Heart right ventricle (tissue), 16 donors: Measurements from ENCODE around the gene TSPAN7. TPM values are rescaled to one million over a fixed set of nuclear protein-coding genes. Genes with fewer than 3 reads are reported as not detected.

Experiments
- ATAC-seq, 8 donors: fragments of 200-7000 bp; cut with Tn5 transposase; one replicate each; pipeline ENCODE4 v1.9.1; 2020; ENCODE audit warnings: mild to moderate bottlenecking in 8 of 8, moderate library complexity in 8 of 8, moderate number of reproducible peaks in 1 of 8
- DNase-seq, 2 donors: peaks; one replicate each; pipeline ENCODE4 v3.0.0-alpha.2; 2020
- H3K27ac ChIP-seq, 10 donors: fragments of 200-600 bp; sonication (generic) in 2 of 10; one replicate each; pipeline versions ENCODE4 v1.5.0 to v1.8.0; 2020 to 2022; ENCODE audit warnings: mild to moderate bottlenecking in 3 of 10
- H3K27me3 ChIP-seq, 7 donors: fragments of 200-600 bp; one replicate each; pipeline ENCODE4 v1.8.0; 2021 to 2022; ENCODE audit warnings: mild to moderate bottlenecking in 2 of 7
- H3K36me3 ChIP-seq, 9 donors: fragments of 200-600 bp; sonication (generic) in 1 of 9; one replicate each; pipeline versions ENCODE4 v1.5.0 to v1.8.0; 2020 to 2022; ENCODE audit warnings: mild to moderate bottlenecking in 2 of 9
- H3K4me1 ChIP-seq, 9 donors: fragments of 200-600 bp; sonication (generic) in 1 of 9; one replicate each; pipeline versions ENCODE4 v1.5.0 to v1.8.0; 2020 to 2022; ENCODE audit warnings: mild to moderate bottlenecking in 4 of 9
- H3K4me3 ChIP-seq, 10 donors: fragments of 200-600 bp; sonication (generic) in 2 of 10; one replicate each; pipeline versions ENCODE4 v1.5.0 to v1.8.0; 2020 to 2022; ENCODE audit warnings: mild to moderate bottlenecking in 7 of 10, moderate library complexity in 2 of 10
- H3K9me3 ChIP-seq, 11 donors: fragments of 200-600 bp in 10 of 11; sonication (generic) in 2 of 11; one replicate each; pipeline versions ENCODE4 v1.5.0 to v1.8.0; 2013 to 2022; ENCODE audit warnings: mild to moderate bottlenecking in 2 of 11, control low read depth in 1 of 11, moderate library complexity in 1 of 11
- CTCF ChIP-seq, 9 donors: fragments of 200-600 bp; sonication (generic) in 2 of 9; IDR thresholded peaks; one replicate each; pipeline versions ENCODE4 v1.5.0 to v1.8.0; 2021 to 2022; ENCODE audit warnings: antibody characterized with exemption in 9 of 9, mild to moderate bottlenecking in 5 of 9, moderate library complexity in 1 of 9
- WGBS, 2 donors: extraction: QIAGEN DNeasy Blood & Tissue Kit; methylation state at CpG; one replicate each; pipeline ENCODE4 v1.1.7; 2013; ENCODE audit warnings: inconsistent platforms in 1 of 2; 5-methylcytosine and 5-hydroxymethylcytosine counted together
- intact Hi-C, 10 donors: fragments of 100-400 bp; cut with DNase I; formaldehyde crosslinking; loops; one replicate each; pipeline versions ENCODE4 v1.11.1 to v1.14.2; 2022
- polyA plus RNA-seq, 2 donors: library from polyadenylated mRNA; stranded (reverse); fragments of 200-250 nt; gene quantifications; one replicate each; pipeline ENCODE4 v1.2.3, GENCODE V29; 2013
- total RNA-seq, 10 donors: library from RNA; stranded (reverse); fragmentation: NEBNext Ultra II Directional in 3 of 10; extraction: Animal tissue kit (Norgen Biotek cat#: 25700) in 3 of 10; gene quantifications; one replicate each; pipeline versions ENCODE4 v1.2.1 to v1.2.4, GENCODE V29; 2021 to 2023
- donor health status: Arrhythmogenic right ventricular cardiomyopathy.
- donor health status: ischemic (EF 13 %, LVEDD 7.1; RV severe dilation, severe dysfunction).
- donor health status: healthy with polysubstance abuse.
- donor health status: DM: no; HTN: yes; CAD: no.
- donor health status: DM: no; HTN: no; CAD: no.
- donor health status: ischemic (EF 25% LVEDD 6.9; RV normal size, moderate dysfunction).
- donor health status: ischemic (EF 25% LVEDD 5.7; RV mildly dilated, moderate dysfunction).
- donor health status: healthy.
- donor health status: DM: yes; HTN: yes; CAD: no.
- donor health status: Ischemic cardiomyopathy.
- donor health status: ischemic (EF 35%, LVEDD 5.7; RV mildly dilated, moderate dysfunction).
- donor health status: nonischemic (EF 11% LVEDD 7.7; RV severe dilation, severe dysfunction).
- donor health status: DM: yes; HTN: yes; CAD: no.
- donor health status: PGD.
- donor health status: ischemic (EF 29% LVEDD 5.4; RV normal size, mild dysfunction).
- donor health status: nonischemic (EF 23%, LVEDD 6.1; RV moderate dilation, normal function).

Gene TSPAN7
- total and polyA plus RNA-seq, 12 donors: 11.1 to 49.3 (median 21.0) TPM

- TF ChIP-seq CTCF (IDR thresholded peaks at IDR 0.05): no peak
- no peaks in the 10 kb centered on the region for H3K36me3 ChIP-seq
- H3K4me3 ChIP-seq: no peak overlapping the region
- peaks cover 0 to 21% (median 0%) of the 10 kb centered on the region in 7 donors for H3K27me3 ChIP-seq
- H3K27ac ChIP-seq: no peak overlapping the region
- ATAC-seq: no peak
- no peaks in the 10 kb centered on the region for H3K9me3 ChIP-seq
- intact Hi-C loops: loop anchor here in 4 of 10 donors (10.0 kb wide), 3 partner anchors 193 to 323 kb away; no protein-coding TSS in a partner anchor
- no peak for DNase-seq
- no peaks in the 10 kb centered on the region for H3K4me1 ChIP-seq
These were observed 96.2 kb downstream of the TSPAN7 start for GRCh38 chrX:38657562-38657961.

GRCh38 chrX:38660395-38661102 lies 99.2 kb downstream of the TSPAN7 start:
- 80 to 86% methylated on average over 6 of the region's 6 CpGs for WGBS, 2 donors
- Histone ChIP-seq H3K9me3 (no peaks in the 10 kb centered on the region), H3K4me3 (no peak overlapping the region), H3K27me3 (peaks cover 0 to 27% (median 0%) of the 10 kb centered on the region in 7 donors), H3K4me1 (no peaks in the 10 kb centered on the region), H3K27ac (no peak overlapping the region), H3K36me3 (no peaks in the 10 kb centered on the region)
- TF ChIP-seq CTCF (IDR thresholded peaks at IDR 0.05): no peak
- DNase-seq: no peak
- intact Hi-C loops: loop anchor here in 1 of 10 donors (5.0 kb wide), 1 partner anchor 48 kb away; no protein-coding TSS in a partner anchor
- no peak for ATAC-seq

GRCh38 chrX:38661103-38661441 lies 99.7 kb downstream of the TSPAN7 start:
- TF ChIP-seq CTCF (IDR thresholded peaks at IDR 0.05): no peak
- WGBS, 2 donors: 43 to 56% methylated on average over 1 of the region's 1 CpG
- no peak for DNase-seq
- intact Hi-C loops: loop anchor here in 1 of 10 donors (5.0 kb wide), 1 partner anchor 49 kb away; no protein-coding TSS in a partner anchor
- H3K4me1 ChIP-seq: no peaks in the 10 kb centered on the region
- no peaks in the 10 kb centered on the region for H3K36me3 ChIP-seq
- H3K9me3 ChIP-seq: no peaks in the 10 kb centered on the region
- H3K27me3 ChIP-seq: peaks cover 0 to 27% (median 0%) of the 10 kb centered on the region in 7 donors
- no peak overlapping the region for H3K27ac ChIP-seq
- no peak overlapping the region for H3K4me3 ChIP-seq
- no peak for ATAC-seq

- no peaks in the 10 kb centered on the region for H3K4me1 ChIP-seq
- no peak for ATAC-seq
- H3K36me3 ChIP-seq: no peaks in the 10 kb centered on the region
- H3K27me3 ChIP-seq: peaks cover 0 to 23% (median 0%) of the 10 kb centered on the region in 7 donors
- no peak overlapping the region for H3K4me3 ChIP-seq
- H3K27ac ChIP-seq: no peak overlapping the region
- WGBS, 2 donors: 90 to 93% methylated on average over 5 of the region's 5 CpGs
- H3K9me3 ChIP-seq: no peaks in the 10 kb centered on the region
- TF ChIP-seq CTCF (IDR thresholded peaks at IDR 0.05): no peak
- intact Hi-C loops: loop anchor here in 1 of 10 donors (5.0 kb wide), 1 partner anchor 49 kb away; no protein-coding TSS in a partner anchor
- no peak for DNase-seq
These were observed 100.2 kb downstream of the TSPAN7 start for GRCh38 chrX:38661561-38661960.
